Measurements from ENCODE around the gene ADCK1. TPM values are rescaled to one million over a fixed set of nuclear protein-coding genes. Genes with fewer than 3 reads are reported as not detected.
A peak's percentile ranks its signal among the peaks of the same experiment; 100 is the strongest.

ADCK1 gene
- total and polyA plus RNA-seq, 9 of the 15 experiments (the other 6 are each of a cell fraction or from before 2014, with no cell fraction given) = 2.8 to 8.9 (median 4.3) TPM

DNA sequence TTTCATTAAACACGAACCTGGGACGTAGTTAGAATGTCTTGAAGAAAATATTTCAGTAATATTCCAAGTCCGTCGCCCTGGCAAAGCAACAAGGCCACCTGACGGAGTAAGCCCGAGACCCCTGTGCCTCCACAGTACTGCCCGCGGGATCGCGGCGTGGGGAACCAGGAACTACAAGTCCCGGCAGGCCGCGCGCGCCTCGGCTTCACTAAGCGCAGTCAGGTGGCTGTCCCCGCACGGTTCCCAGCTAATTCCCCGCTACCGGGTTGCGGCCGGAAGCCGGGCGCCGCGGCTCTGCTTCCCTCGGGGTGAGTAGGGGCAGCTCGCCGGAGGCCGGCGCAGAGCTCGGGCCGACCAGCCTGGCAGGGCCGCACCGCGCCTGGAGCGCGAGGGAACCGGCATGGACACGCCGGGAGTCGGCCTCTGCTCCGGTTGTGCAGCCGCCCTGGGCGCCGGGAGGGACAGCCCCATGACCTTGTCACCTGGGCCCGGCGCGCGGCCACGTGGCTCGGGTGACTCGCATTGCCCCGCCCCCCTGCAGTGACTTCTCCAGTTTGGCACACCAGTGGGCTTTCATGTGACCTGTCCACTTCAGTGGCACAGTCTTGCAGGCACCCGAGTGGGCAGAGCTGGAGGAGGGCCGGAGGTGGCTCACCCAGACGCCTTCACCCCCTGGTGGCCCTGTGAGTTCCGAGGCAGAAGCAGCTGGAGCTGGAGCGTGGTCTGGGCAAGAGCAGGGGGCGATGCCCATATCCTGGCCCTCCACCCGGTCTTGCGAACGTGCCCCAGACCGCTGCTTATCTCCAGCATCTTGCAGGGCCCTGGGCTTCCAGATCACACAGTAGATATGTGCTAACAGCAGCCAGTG lies at the start of gene ADCK1 (continued):
- TF ChIP-seq, protein P1, sequence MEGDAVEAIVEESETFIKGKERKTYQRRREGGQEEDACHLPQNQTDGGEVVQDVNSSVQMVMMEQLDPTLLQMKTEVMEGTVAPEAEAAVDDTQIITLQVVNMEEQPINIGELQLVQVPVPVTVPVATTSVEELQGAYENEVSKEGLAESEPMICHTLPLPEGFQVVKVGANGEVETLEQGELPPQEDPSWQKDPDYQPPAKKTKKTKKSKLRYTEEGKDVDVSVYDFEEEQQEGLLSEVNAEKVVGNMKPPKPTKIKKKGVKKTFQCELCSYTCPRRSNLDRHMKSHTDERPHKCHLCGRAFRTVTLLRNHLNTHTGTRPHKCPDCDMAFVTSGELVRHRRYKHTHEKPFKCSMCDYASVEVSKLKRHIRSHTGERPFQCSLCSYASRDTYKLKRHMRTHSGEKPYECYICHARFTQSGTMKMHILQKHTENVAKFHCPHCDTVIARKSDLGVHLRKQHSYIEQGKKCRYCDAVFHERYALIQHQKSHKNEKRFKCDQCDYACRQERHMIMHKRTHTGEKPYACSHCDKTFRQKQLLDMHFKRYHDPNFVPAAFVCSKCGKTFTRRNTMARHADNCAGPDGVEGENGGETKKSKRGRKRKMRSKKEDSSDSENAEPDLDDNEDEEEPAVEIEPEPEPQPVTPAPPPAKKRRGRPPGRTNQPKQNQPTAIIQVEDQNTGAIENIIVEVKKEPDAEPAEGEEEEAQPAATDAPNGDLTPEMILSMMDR (IDR thresholded peaks at IDR 0.05 in 2 of 3, conservative IDR thresholded peaks at IDR 0.05 in 1 of 3; ENCODE audit: insufficient read depth in 2 of 3, low read depth in 1 of 3, low read length in 3 of 3) = peak in 1 of 3 experiments; percentile 24; a peak in 1 of 6 replicates
- TF ChIP-seq ZBTB8A (IDR thresholded peaks at IDR 0.05; ENCODE audit: partially characterized antibody) = no peak
- no peak for TF ChIP-seq KLF1 (tag; IDR thresholded peaks at IDR 0.05)
- TF ChIP-seq, protein P2, sequence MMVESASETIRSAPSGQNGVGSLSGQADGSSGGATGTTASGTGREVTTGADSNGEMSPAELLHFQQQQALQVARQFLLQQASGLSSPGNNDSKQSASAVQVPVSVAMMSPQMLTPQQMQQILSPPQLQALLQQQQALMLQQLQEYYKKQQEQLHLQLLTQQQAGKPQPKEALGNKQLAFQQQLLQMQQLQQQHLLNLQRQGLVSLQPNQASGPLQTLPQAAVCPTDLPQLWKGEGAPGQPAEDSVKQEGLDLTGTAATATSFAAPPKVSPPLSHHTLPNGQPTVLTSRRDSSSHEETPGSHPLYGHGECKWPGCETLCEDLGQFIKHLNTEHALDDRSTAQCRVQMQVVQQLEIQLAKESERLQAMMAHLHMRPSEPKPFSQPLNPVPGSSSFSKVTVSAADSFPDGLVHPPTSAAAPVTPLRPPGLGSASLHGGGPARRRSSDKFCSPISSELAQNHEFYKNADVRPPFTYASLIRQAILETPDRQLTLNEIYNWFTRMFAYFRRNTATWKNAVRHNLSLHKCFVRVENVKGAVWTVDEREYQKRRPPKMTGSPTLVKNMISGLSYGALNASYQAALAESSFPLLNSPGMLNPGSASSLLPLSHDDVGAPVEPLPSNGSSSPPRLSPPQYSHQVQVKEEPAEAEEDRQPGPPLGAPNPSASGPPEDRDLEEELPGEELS (CRISPR knock-in tag; IDR thresholded peaks at IDR 0.05; ENCODE audit: borderline replicate concordance) = peak; percentile 19; the same call in 1 of the 2 replicates
- TF ChIP-seq, protein P3, sequence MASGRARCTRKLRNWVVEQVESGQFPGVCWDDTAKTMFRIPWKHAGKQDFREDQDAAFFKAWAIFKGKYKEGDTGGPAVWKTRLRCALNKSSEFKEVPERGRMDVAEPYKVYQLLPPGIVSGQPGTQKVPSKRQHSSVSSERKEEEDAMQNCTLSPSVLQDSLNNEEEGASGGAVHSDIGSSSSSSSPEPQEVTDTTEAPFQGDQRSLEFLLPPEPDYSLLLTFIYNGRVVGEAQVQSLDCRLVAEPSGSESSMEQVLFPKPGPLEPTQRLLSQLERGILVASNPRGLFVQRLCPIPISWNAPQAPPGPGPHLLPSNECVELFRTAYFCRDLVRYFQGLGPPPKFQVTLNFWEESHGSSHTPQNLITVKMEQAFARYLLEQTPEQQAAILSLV (tag; IDR thresholded peaks at IDR 0.05) = no peak
- TF ChIP-seq NELFE (IDR thresholded peaks at IDR 0.05; ENCODE audit: insufficient read depth, insufficient read length) = no peak
- no peak for TF ChIP-seq U2AF1 (optimal IDR thresholded peaks at IDR 0.05; ENCODE audit: low read depth, low read length)
- TF ChIP-seq, protein P4, sequence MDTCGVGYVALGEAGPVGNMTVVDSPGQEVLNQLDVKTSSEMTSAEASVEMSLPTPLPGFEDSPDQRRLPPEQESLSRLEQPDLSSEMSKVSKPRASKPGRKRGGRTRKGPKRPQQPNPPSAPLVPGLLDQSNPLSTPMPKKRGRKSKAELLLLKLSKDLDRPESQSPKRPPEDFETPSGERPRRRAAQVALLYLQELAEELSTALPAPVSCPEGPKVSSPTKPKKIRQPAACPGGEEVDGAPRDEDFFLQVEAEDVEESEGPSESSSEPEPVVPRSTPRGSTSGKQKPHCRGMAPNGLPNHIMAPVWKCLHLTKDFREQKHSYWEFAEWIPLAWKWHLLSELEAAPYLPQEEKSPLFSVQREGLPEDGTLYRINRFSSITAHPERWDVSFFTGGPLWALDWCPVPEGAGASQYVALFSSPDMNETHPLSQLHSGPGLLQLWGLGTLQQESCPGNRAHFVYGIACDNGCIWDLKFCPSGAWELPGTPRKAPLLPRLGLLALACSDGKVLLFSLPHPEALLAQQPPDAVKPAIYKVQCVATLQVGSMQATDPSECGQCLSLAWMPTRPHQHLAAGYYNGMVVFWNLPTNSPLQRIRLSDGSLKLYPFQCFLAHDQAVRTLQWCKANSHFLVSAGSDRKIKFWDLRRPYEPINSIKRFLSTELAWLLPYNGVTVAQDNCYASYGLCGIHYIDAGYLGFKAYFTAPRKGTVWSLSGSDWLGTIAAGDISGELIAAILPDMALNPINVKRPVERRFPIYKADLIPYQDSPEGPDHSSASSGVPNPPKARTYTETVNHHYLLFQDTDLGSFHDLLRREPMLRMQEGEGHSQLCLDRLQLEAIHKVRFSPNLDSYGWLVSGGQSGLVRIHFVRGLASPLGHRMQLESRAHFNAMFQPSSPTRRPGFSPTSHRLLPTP (IDR thresholded peaks at IDR 0.05; ENCODE audit: borderline replicate concordance, extremely low read depth, insufficient read length) = no peak
- 0 out of 2 replicates have a peak, but pooled peaks have one; percentile 21 for TF ChIP-seq CEBPG (CRISPR knock-in tag; IDR thresholded peaks at IDR 0.05)
- no peak for TF ChIP-seq CEBPG (tag; conservative IDR thresholded peaks at IDR 0.05 in 1 of 2, IDR thresholded peaks at IDR 0.05 in 1 of 2)
- TF ChIP-seq PTBP1 (IDR thresholded peaks at IDR 0.05; ENCODE audit: low read depth, low read length) = no peak
- no peak for TF ChIP-seq CCAR2 (IDR thresholded peaks at IDR 0.05; ENCODE audit: low read depth, low read length)
- no peak; the same call in 1 of the 2 replicates for TF ChIP-seq HLTF (IDR thresholded peaks at IDR 0.05)
- peak; percentile 52; the same call in 1 of the 2 replicates for TF ChIP-seq CBFA2T2 (conservative IDR thresholded peaks at IDR 0.05)
- TF ChIP-seq ZFP1 (CRISPR knock-in tag; IDR thresholded peaks at IDR 0.05) = no peak
- TF ChIP-seq POLR2AphosphoS2 (IDR thresholded peaks at IDR 0.05; ENCODE audit: low read length) = no peak
- TF ChIP-seq FOXM1 (IDR thresholded peaks at IDR 0.05; ENCODE audit: low read depth) = no peak
- TF ChIP-seq FOXM1 (CRISPR knock-in tag; IDR thresholded peaks at IDR 0.05; ENCODE audit: low read depth) = peak; percentile 88; the same call in 1 of the 2 replicates

Measured in K562 (cell line).